ENCODE results near the gene TXNL4B.

The TXNL4B gene

DNA sequence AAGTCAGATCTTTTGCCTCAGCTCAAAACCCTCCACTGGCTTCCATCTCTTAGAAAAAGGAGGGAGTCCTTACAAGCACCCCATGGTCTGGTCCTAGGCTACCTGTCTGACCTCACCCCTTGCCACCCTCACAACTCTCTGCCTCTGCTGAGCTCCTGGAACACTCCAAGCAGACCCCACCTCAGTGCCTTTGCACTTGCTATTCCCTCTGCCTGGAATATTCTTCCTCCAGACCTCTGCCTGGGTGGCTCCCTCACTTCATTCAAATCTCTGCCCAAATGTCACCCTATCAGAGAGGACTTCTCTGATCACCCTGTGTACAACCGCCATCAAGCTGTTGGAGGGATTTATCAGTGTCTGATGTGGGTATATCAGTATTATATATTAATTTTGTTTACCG, 41.1 kb upstream of the TXNL4B start:
- intact Hi-C loops (cut with DNase I; ENCODE audit: low total_unique reads) = no loop called here
- no peak overlapping the region for H3K4me3 ChIP-seq
- no peaks in the 10 kb centered on the region for H3K27me3 ChIP-seq
- no peaks in the 10 kb centered on the region for H3K36me3 ChIP-seq
- no peak overlapping the region for H3K27ac ChIP-seq
- TF ChIP-seq CTCF (IDR thresholded peaks at IDR 0.05) = no peak
- H3K9me3 ChIP-seq = no peaks in the 10 kb centered on the region
- no peaks in the 10 kb centered on the region for H3K4me1 ChIP-seq
- no peak for DNase-seq

GRCh38 chr16:72132726-72133125, 39.3 kb upstream of the TXNL4B start:
- no peaks in the 10 kb centered on the region for H3K36me3 ChIP-seq
- intact Hi-C loops (cut with DNase I; ENCODE audit: low total_unique reads) = no loop called here
- no peak for DNase-seq
- no peaks in the 10 kb centered on the region for H3K27me3 ChIP-seq
- H3K4me1 ChIP-seq = no peaks in the 10 kb centered on the region
- no peaks in the 10 kb centered on the region for H3K9me3 ChIP-seq
- no peak for TF ChIP-seq CTCF (IDR thresholded peaks at IDR 0.05)
- H3K27ac ChIP-seq = no peak overlapping the region
- H3K4me3 ChIP-seq = no peak overlapping the region

DNA sequence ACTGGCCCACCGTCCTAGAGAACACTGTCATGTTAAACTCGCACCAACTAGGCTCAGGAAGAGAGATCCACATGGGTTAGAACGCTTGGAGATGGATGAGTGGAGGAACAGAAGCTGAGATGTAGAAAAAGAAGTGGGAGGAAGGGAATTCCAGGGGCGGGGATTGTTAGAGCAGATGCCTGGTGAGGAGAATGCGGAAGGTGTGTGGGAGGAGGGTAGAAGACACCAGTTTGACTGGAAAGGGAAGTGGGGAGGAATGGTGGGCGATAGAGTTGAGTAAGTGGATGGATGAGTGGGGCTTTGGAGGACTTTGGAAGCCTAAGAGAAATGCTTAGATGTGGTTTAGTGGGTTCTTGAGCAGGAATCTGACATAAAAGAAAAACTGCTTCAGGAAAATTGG, 37.6 kb upstream of the TXNL4B start:
- TF ChIP-seq CTCF (IDR thresholded peaks at IDR 0.05) = no peak
- no peak for DNase-seq
- Histone ChIP-seq H3K4me3 (no peak overlapping the region), H3K27ac (no peak overlapping the region), H3K36me3 (no peaks in the 10 kb centered on the region), H3K4me1 (no peaks in the 10 kb centered on the region), H3K9me3 (no peaks in the 10 kb centered on the region), H3K27me3 (no peaks in the 10 kb centered on the region)
- intact Hi-C loops (cut with DNase I; ENCODE audit: low total_unique reads) = no loop called here

- intact Hi-C loops (cut with DNase I; ENCODE audit: low total_unique reads) = loop anchor here (10.0 kb wide), 1 partner anchor 335 kb away; no protein-coding TSS in a partner anchor
- Histone ChIP-seq H3K9me3 (no peaks in the 10 kb centered on the region), H3K36me3 (no peaks in the 10 kb centered on the region), H3K27me3 (no peaks in the 10 kb centered on the region), H3K27ac (no peak overlapping the region), H3K4me3 (no peak overlapping the region), H3K4me1 (no peaks in the 10 kb centered on the region)
- no peak for DNase-seq
- TF ChIP-seq CTCF (IDR thresholded peaks at IDR 0.05) = no peak
Measured at GRCh38 chr16:72129976-72130656, 36.7 kb upstream of the TXNL4B start.

DNA sequence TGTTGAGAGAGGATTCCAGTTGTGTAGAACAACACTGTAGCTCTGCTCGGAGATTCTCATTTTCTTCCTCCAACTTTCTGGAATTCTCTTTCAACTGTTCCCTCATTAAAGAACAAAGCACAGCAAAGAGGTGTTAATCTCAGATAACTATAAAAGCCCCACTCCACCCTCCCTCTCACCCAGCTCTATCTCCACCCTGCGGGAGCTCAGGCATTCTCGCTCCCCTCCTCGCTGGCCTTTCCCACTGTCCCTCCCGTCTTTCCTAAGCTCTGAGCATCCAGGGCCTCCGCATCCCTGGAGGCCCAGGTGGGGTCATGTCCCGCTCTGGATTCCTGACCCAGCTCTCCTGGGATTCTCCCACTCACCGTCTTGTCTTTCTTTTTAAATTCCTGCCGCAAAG, 35.3 kb upstream of the TXNL4B start:
- no peaks in the 10 kb centered on the region for H3K9me3 ChIP-seq
- no peak overlapping the region for H3K27ac ChIP-seq
- no peak for TF ChIP-seq CTCF (IDR thresholded peaks at IDR 0.05)
- intact Hi-C loops (cut with DNase I; ENCODE audit: low total_unique reads) = loop anchor here (10.0 kb wide), 1 partner anchor 336 kb away; no protein-coding TSS in a partner anchor
- DNase-seq = no peak
- no peaks in the 10 kb centered on the region for H3K4me1 ChIP-seq
- H3K36me3 ChIP-seq = no peaks in the 10 kb centered on the region
- no peaks in the 10 kb centered on the region for H3K27me3 ChIP-seq
- H3K4me3 ChIP-seq = no peak overlapping the region

DNA sequence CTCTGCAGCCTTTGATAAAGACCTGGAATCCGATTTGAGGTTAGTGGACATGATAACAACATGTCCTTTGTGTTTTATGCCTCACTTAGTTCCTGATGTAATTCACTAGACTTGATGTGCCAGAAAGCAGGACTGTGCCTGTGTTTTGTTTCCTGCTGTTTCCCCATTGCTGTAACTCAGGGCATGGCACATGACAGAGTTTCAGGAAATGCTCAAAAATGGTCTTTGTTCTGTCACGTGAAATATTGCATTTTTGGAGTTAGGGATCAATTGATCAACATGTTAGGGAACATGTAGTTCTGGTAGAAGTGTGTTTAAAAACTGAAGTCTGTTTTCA, 33.0 kb upstream of the TXNL4B start:
- Histone ChIP-seq H3K27ac (no peak overlapping the region), H3K36me3 (no peaks in the 10 kb centered on the region), H3K4me3 (no peak overlapping the region), H3K4me1 (no peaks in the 10 kb centered on the region), H3K9me3 (no peaks in the 10 kb centered on the region), H3K27me3 (no peaks in the 10 kb centered on the region)
- TF ChIP-seq CTCF (IDR thresholded peaks at IDR 0.05) = no peak
- intact Hi-C loops (cut with DNase I; ENCODE audit: low total_unique reads) = loop anchor here (10.0 kb wide), 1 partner anchor 338 kb away; no protein-coding TSS in a partner anchor
- DNase-seq = no peak
